Stimulated activated naive CD8-positive, alpha-beta T cell treated with anti-CD3 and anti-CD28 coated beads, Interleukin-15, amount 100 ng/mL, for 72 hours (primary cell): ENCODE results near the gene ST7.

ENCODE experiments used
- ATAC-seq: fragments of 150-1000 bp; cut with Tn5 transposase; 2 replicates; pipeline ENCODE4 v1.10.0; 2021; ENCODE audit warnings: mild to moderate bottlenecking, moderate library complexity
- DNase-seq, 2 donors: peaks; one replicate each; pipeline ENCODE4 v3.0.0; 2021 to 2022
- H3K27ac Mint-ChIP-seq, 2 donors: one replicate each; pipeline ENCODE4 v1.8.0; 2022; ENCODE audit warnings: mild to moderate bottlenecking in 2 of 2, mixed read lengths in 2 of 2, moderate library complexity in 2 of 2
- H3K27me3 Mint-ChIP-seq: one replicate; pipeline ENCODE4 v1.8.0; 2022; ENCODE audit warnings: mixed read lengths
- H3K4me1 Mint-ChIP-seq: one replicate; pipeline ENCODE4 v1.8.0; 2022; ENCODE audit warnings: mild to moderate bottlenecking, mixed read lengths
- H3K4me3 Mint-ChIP-seq, 2 donors: one replicate each; pipeline ENCODE4 v1.8.0; 2022; ENCODE audit warnings: mild to moderate bottlenecking in 2 of 2, mixed read lengths in 2 of 2, moderate library complexity in 1 of 2
- H3K9me3 Mint-ChIP-seq, 2 donors: one replicate each; pipeline ENCODE4 v1.8.0; 2022; ENCODE audit warnings: mixed read lengths in 2 of 2

The ST7 gene

GRCh38 chr7:117134889-117135552 is 181.7 kb downstream of the ST7 start:
- Mint-ChIP-seq H3K4me1 (peaks cover 10% of the 10 kb centered on the region), H3K9me3 (no peaks in the 10 kb centered on the region), H3K27me3 (no peaks in the 10 kb centered on the region), H3K27ac (no peak overlapping the region), H3K4me3 (no peak overlapping the region)
- ATAC-seq: no peak
- DNase-seq: no peak

DNA sequence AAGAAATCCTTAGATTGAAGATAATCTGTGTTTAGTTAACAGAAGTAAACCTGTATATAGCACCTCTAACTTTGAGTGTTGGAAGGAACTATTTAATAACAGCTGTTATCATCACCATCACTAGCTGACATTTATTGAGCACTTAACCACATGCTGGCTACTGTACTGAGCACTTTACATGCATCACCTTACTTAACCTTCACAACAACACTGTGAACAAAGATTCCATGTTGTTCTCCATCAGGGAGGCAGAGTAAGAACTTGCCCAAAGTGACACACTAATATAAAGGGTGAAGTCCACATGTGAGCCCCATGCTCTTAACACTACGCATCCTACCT is 182.2 kb downstream of the ST7 start:
- no peak overlapping the region for H3K4me3 Mint-ChIP-seq
- no peak for ATAC-seq
- no peaks in the 10 kb centered on the region for H3K27me3 Mint-ChIP-seq
- peaks cover 10% of the 10 kb centered on the region for H3K4me1 Mint-ChIP-seq
- no peak overlapping the region for H3K27ac Mint-ChIP-seq
- H3K9me3 Mint-ChIP-seq: no peaks in the 10 kb centered on the region
- no peak for DNase-seq

DNA sequence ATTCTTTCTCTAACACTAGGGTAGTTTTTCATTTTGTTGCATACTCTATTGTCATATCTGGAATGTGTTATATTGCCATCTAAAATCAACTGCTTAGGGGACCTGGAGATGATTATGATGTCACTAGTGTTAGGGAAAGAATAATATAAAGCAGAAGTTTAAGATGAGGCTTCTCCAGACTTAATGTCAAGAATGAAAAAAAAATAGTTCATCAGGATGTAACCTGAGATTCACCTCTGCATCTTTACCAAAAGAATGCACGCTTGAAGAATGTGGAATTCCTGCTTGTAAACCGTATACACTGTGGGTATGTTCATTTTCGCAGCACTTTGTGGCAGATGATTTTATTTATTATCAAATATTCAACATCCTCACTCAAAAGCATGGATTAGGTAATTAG is 184.6 kb downstream of the ST7 start:
- no peak overlapping the region for H3K4me3 Mint-ChIP-seq
- no peak for DNase-seq
- H3K27me3 Mint-ChIP-seq: no peaks in the 10 kb centered on the region
- peaks cover 10% of the 10 kb centered on the region for H3K4me1 Mint-ChIP-seq
- ATAC-seq: no peak
- no peaks in the 10 kb centered on the region for H3K9me3 Mint-ChIP-seq
- no peak overlapping the region for H3K27ac Mint-ChIP-seq

DNA sequence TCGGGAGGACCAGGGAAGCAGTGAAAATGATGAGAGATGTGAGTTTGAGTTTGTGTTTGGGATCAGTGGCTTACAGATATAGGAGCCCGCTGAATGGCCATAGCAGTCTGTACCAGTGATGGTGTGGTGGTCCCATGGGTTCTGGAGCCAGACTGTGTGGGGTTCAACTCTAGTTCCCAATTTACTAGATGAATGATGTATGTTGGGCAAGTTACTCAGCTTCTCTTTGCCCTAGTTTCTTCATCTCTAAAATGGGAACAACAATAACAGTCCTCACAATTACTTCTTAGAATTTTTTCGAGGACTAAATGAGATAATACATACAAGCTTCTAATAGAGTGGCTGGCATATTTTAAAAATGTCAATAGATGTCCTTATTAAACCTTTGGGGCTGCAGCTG is 185.2 kb downstream of the ST7 start:
- ATAC-seq (no peak), DNase-seq (no peak)
- H3K4me3 Mint-ChIP-seq: no peak overlapping the region
- no peak overlapping the region for H3K27ac Mint-ChIP-seq
- H3K9me3 Mint-ChIP-seq: no peaks in the 10 kb centered on the region
- no peaks in the 10 kb centered on the region for H3K27me3 Mint-ChIP-seq
- peaks cover 16% of the 10 kb centered on the region for H3K4me1 Mint-ChIP-seq

DNA sequence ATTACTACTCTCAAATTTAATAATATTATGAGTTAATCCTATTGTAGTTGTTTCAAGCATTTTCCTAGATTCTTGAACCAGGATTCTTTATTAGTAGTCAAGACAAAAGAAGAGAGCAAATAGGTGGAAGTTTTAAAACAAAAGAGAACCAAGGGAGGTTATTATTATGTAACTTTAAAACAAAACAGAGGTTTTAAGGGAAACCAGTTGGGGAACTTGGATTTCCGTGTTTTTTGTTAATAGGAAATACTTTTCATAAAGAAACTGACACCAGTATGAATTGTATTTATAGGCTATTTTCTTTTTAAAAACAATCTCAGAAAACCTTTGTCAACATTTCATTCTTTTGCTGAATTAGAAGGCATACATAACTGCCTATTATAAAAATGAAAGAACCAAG is 185.7 kb downstream of the ST7 start:
- H3K4me1 Mint-ChIP-seq: peaks cover 16% of the 10 kb centered on the region
- no peak overlapping the region for H3K27ac Mint-ChIP-seq
- no peaks in the 10 kb centered on the region for H3K27me3 Mint-ChIP-seq
- H3K9me3 Mint-ChIP-seq: no peaks in the 10 kb centered on the region
- DNase-seq (no peak), ATAC-seq (no peak)
- no peak overlapping the region for H3K4me3 Mint-ChIP-seq

DNA sequence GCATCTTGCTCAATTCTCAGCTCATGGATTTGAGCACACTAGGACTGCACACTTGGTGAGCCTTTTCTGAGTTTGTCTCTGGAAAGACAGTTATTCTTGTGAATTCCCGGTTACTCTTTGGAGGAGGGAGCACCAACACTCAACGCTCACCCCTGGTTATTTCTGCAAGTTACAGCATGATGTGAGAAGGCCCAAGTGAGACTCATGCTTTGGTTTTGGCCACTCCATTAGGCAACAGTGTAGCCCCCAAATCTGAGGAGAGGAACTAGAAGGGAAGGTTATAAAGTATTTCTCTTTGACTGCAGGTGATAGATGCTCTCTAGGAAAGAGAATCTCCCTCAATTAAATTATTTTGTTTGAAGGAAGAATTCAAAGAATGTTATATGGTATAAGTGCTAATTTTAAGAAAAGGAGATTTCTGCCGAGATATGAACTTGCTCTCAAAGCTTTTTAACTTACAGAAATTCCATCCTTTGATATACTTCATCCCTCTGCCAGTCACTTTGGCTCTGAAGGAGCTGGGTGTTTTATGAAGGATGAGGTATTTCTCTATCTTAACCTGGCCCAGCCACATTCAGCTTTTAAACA is 186.2 kb downstream of the ST7 start:
- Mint-ChIP-seq H3K4me3 (no peak overlapping the region), H3K27ac (no peak overlapping the region), H3K27me3 (no peaks in the 10 kb centered on the region), H3K9me3 (no peaks in the 10 kb centered on the region), H3K4me1 (peaks cover 13% of the 10 kb centered on the region)
- no peak for ATAC-seq
- no peak for DNase-seq

DNA sequence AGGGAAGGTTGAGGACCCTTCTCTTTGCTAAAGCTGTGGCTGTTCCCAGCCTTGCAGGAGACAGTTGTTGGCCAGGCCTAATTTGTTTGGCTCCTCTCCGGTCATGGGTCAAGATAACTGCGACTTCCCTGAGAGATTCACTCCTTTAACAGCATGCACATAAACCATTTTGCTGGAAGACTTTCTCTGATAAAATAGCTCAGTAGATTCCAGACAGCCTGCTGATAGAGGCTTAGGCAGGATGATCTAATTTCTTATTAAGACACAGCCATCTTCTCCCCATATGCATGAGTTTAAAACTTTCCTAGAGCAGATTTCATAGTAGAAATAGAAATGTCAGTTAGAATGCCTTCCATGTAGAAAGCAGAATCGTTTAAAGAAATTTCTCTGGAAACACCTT is 187.6 kb downstream of the ST7 start:
- no peak for ATAC-seq
- peaks cover 6% of the 10 kb centered on the region for H3K4me1 Mint-ChIP-seq
- H3K9me3 Mint-ChIP-seq: no peaks in the 10 kb centered on the region
- H3K27ac Mint-ChIP-seq: no peak overlapping the region
- DNase-seq: no peak
- H3K4me3 Mint-ChIP-seq: no peak overlapping the region
- H3K27me3 Mint-ChIP-seq: no peaks in the 10 kb centered on the region

DNA sequence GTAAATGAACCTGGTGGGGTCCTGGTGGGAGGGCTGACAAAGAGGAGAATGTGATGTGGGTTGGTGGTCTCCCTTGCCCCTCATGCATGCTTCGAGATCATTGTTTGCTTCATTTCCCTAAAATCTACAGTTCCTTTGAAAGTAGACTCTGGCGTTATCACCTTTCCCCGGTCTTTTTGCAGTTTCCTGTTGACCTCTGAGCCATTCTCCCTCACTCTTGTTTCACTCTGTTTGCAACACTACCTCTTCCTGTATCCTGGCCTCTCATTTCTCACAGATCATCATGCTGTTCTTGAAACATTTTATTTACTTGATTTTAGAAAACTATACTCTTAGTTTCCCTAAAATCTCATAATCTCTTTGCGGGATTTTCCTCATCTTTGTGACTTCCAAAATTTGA is 189.8 kb downstream of the ST7 start:
- no peaks in the 10 kb centered on the region for H3K27me3 Mint-ChIP-seq
- DNase-seq: no peak
- no peak overlapping the region for H3K27ac Mint-ChIP-seq
- no peak for ATAC-seq
- H3K9me3 Mint-ChIP-seq: no peaks in the 10 kb centered on the region
- H3K4me3 Mint-ChIP-seq: no peak overlapping the region
- peaks cover 6% of the 10 kb centered on the region for H3K4me1 Mint-ChIP-seq

- Mint-ChIP-seq H3K27ac (no peak overlapping the region), H3K4me3 (no peak overlapping the region), H3K9me3 (no peaks in the 10 kb centered on the region), H3K27me3 (no peaks in the 10 kb centered on the region), H3K4me1 (peaks cover 6% of the 10 kb centered on the region)
- no peak for DNase-seq
- no peak for ATAC-seq
Measured at GRCh38 chr7:117143580-117143979, 190.3 kb downstream of the ST7 start.

GRCh38 chr7:117145333-117145732 is 192.0 kb downstream of the ST7 start:
- peaks cover 6% of the 10 kb centered on the region for H3K4me1 Mint-ChIP-seq
- no peaks in the 10 kb centered on the region for H3K27me3 Mint-ChIP-seq
- ATAC-seq (no peak), DNase-seq (no peak)
- H3K27ac Mint-ChIP-seq: no peak overlapping the region
- no peaks in the 10 kb centered on the region for H3K9me3 Mint-ChIP-seq
- H3K4me3 Mint-ChIP-seq: no peak overlapping the region

GRCh38 chr7:117146059-117146458 is 192.8 kb downstream of the ST7 start:
- no peak for ATAC-seq
- Mint-ChIP-seq H3K4me3 (no peak overlapping the region), H3K9me3 (no peaks in the 10 kb centered on the region), H3K27me3 (no peaks in the 10 kb centered on the region), H3K4me1 (peaks cover 6% of the 10 kb centered on the region), H3K27ac (no peak overlapping the region)
- DNase-seq: no peak

- ATAC-seq (no peak), DNase-seq (no peak)
- Mint-ChIP-seq H3K27ac (no peak overlapping the region), H3K4me3 (no peak overlapping the region), H3K9me3 (no peaks in the 10 kb centered on the region), H3K4me1 (peaks cover 6% of the 10 kb centered on the region), H3K27me3 (no peaks in the 10 kb centered on the region)
Measured at GRCh38 chr7:117146511-117146910, 193.2 kb downstream of the ST7 start.

GRCh38 chr7:117148971-117149370 is 195.7 kb downstream of the ST7 start:
- ATAC-seq: no peak

GRCh38 chr7:117149692-117150091 is 196.4 kb downstream of the ST7 start:
- H3K27ac Mint-ChIP-seq: no peak overlapping the region
- H3K9me3 Mint-ChIP-seq: no peaks in the 10 kb centered on the region
- H3K4me1 Mint-ChIP-seq: no peaks in the 10 kb centered on the region
- no peak overlapping the region for H3K4me3 Mint-ChIP-seq
- ATAC-seq (no peak), DNase-seq (no peak)
- H3K27me3 Mint-ChIP-seq: no peaks in the 10 kb centered on the region

More at GRCh38 chr7:117148971-117149370, 195.7 kb downstream of the ST7 start:
- Mint-ChIP-seq H3K4me1 (no peaks in the 10 kb centered on the region), H3K9me3 (no peaks in the 10 kb centered on the region), H3K27ac (no peak overlapping the region), H3K27me3 (no peaks in the 10 kb centered on the region), H3K4me3 (no peak overlapping the region)
- DNase-seq: no peak

- H3K4me1 Mint-ChIP-seq: no peaks in the 10 kb centered on the region
- no peak overlapping the region for H3K27ac Mint-ChIP-seq
- no peak overlapping the region for H3K4me3 Mint-ChIP-seq
- no peaks in the 10 kb centered on the region for H3K9me3 Mint-ChIP-seq
- H3K27me3 Mint-ChIP-seq: no peaks in the 10 kb centered on the region
- no peak for DNase-seq
- ATAC-seq: no peak
Measured at GRCh38 chr7:117152213-117153007, 199.1 kb downstream of the ST7 start.

DNA sequence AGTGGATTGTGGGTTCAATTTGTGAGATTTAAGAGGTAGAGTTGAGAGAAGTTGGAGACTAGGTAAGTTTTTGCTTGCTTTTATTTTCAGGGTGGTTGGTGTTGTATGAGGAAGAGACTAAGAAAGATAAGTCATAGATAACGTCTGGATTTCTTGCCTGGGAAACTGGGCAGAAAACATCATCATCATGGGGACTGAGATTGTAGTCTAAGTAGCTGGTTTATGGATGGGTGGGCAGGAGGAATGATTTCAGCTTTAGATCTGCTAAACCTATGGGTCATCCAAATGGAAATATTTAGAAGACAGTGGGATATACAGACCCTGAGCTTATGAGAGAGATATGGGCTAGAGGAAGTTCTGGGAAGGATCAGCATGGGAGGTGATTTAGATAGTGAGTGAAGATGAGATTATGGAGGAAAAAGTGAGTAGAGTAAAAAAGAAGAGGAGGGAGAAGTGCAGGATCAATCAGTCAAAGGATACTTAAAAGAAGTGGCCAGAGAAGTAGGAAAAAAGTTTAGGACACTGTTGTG is 199.8 kb downstream of the ST7 start:
- ATAC-seq (no peak), DNase-seq (no peak)
- no peaks in the 10 kb centered on the region for H3K9me3 Mint-ChIP-seq
- H3K4me1 Mint-ChIP-seq: no peaks in the 10 kb centered on the region
- H3K27me3 Mint-ChIP-seq: no peaks in the 10 kb centered on the region
- no peak overlapping the region for H3K27ac Mint-ChIP-seq
- H3K4me3 Mint-ChIP-seq: no peak overlapping the region
